ENCODE measurements around the gene IL1RAP. TPM values are rescaled to one million over a fixed set of nuclear protein-coding genes. Genes with fewer than 3 reads are reported as not detected.
"Not testable (repeated sequence)": the region's sequence is repeated elsewhere in the genome, so short reads cannot be mapped to it uniquely, and the experiment has no call there.

Gene IL1RAP, protein sequence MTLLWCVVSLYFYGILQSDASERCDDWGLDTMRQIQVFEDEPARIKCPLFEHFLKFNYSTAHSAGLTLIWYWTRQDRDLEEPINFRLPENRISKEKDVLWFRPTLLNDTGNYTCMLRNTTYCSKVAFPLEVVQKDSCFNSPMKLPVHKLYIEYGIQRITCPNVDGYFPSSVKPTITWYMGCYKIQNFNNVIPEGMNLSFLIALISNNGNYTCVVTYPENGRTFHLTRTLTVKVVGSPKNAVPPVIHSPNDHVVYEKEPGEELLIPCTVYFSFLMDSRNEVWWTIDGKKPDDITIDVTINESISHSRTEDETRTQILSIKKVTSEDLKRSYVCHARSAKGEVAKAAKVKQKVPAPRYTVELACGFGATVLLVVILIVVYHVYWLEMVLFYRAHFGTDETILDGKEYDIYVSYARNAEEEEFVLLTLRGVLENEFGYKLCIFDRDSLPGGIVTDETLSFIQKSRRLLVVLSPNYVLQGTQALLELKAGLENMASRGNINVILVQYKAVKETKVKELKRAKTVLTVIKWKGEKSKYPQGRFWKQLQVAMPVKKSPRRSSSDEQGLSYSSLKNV
- 8.1 and 12.5 TPM in 2 replicates for total RNA-seq

DNA sequence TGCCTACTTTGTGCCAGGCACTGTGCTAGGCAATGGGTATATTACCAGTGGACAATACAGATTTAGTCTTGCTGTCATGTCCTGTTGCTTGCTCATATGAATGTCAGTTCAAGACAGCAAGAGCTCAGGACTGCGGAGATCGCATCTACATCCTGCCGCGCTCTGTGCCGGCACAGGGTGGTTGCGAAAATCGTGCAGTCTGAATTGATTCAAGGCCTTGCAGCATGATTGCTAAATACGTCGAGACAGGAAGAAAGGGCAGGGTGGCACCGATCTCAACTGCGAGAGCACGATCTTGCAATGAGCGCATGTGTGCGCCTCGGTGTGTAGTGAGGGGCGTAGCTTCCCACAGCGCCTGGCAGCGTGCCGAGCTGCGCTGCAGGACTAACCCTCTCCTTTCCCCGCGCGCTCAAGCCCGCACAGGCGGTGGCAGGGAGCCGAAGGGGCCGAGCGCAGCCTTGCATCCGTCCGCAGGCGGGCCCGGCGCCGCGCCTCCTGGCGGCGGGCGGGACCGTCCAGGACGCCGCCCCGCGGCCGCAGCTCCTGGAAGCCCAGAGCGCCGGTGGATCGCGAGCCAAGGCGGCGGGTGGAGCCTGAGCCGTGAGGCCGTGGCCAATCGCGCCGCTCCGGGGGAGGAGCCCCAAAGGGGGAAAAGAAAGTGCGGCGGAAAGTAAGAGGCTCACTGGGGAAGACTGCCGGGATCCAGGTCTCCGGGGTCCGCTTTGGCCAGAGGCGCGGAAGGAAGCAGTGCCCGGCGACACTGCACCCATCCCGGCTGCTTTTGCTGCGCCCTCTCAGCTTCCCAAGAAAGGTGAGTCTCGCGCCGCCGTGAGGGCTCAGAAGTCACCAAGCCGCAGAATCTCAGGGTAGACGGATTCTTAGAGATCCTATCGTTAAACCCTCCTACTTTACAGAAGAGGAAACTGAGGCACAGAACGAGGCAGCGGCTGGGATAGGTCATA is at the start of gene IL1RAP:
TSS of gene IL1RAP (plus strand) at position 677 of the 962 bp plus-strand sequence. CDS start 50,205 bp downstream, outside the sequence.
- peak; percentile 22 for DNase-seq (ENCODE audit: extremely low read depth, low read depth, low spot score)

GRCh38 chr3:190467922-190468321 is 46.0 kb upstream of the IL1RAP start:
- DNase-seq (ENCODE audit: extremely low read depth, low read depth, low spot score): no peak

DNA sequence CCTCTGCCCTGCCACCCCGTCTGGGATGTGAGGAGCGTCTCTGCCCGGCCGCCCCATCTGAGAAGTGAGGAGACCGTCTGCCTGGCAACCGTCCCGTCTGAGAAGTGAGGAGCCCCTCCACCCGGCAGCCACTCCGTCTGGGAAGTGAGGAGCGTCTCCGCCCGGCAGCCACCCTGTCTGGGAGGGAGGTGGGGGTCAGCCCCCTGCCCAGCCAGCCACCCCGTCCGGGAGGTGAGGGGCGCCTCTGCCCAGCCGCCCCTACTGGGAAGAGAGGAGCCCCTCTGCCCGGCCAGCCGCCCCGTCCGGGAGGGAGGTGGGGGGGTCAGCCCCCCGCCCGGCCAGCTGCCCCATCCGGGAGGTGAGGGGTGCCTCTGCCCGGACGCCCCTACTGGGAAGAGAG is 40.6 kb upstream of the IL1RAP start:
- DNase-seq (ENCODE audit: extremely low read depth, low read depth, low spot score): not testable (repeated sequence)

DNA sequence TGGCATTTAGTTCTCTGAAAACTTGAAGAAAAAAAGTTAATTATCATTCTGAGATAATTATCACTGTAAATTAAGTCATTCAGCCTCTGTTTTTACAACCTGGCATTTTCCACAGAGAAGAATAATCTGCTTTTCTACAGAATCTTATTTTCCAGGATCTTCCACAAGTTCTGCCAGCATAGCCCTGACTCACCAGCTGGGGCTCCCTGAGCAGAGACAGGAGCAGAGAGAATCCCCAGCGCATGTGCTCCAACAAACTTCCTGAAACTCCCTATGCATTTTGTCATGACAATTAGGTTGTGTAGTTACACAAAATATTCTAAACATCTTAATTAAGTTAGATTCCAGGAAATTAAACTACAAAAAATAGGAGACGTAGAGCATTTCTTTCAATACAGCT is 32.1 kb upstream of the IL1RAP start:
- no peak for DNase-seq (ENCODE audit: extremely low read depth, low read depth, low spot score)

- peak; percentile 51 for DNase-seq (ENCODE audit: extremely low read depth, low read depth, low spot score)
These were observed 27.9 kb upstream of the IL1RAP start for GRCh38 chr3:190485830-190486532.

GRCh38 chr3:190486533-190486864 is 27.4 kb upstream of the IL1RAP start:
- DNase-seq (ENCODE audit: extremely low read depth, low read depth, low spot score): no peak

DNA sequence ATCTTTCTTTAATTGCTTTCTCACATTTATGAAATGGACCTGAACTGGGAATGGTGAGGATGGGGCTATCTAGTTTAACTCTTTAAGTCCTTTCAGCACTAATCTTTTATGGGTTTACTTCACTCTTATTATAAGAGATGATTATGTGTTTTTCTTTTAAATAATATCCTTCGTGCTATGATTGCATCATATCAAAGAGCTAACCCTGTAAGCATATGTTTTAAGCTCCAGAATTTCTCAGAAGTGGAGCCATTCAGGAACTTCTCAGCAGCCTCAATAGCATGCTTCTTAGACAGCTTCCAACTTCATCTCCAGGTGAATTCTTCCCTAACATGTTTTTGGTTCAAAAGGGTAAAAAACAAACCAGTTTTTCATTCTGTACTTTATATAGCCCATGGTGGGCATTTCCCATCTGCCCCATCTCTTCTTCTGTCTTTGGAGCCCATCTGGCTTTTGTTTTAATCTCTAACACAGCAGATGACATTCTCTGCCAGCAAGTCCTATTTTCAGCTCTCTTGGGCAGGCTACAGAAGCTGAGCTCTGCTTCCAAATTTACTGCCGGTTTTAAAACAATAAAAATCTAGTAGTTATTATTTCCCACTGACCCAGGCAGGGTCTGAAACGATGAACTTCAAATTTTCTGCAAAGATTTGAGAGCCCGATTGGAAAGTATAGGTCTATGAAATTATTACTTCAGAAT is 26.8 kb upstream of the IL1RAP start:
- DNase-seq (ENCODE audit: extremely low read depth, low read depth, low spot score): no peak

- no peak for DNase-seq (ENCODE audit: extremely low read depth, low read depth, low spot score)
These were observed 22.3 kb upstream of the IL1RAP start for GRCh38 chr3:190491533-190492054.

DNA sequence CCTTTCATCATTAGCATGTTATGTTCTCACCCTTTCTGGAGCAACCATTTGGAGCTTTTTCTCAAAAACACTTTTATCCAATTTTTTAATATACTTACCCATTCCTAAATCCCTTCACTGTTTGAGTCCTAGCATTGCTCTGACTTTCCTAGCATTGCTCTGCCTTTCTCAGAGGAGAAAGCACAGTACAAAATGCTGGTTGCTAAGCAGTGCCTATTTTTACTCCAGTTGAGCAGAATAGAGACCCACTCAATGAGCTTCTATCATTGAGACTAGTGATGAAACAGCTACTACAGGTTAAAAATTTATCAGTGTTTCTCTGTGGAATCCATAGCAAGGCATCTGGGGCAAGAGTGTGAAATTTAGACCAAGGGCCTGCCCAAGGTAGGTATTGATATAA is 21.8 kb upstream of the IL1RAP start:
- no peak for DNase-seq (ENCODE audit: extremely low read depth, low read depth, low spot score)

GRCh38 chr3:190492966-190493365 is 20.9 kb upstream of the IL1RAP start:
- no peak for DNase-seq (ENCODE audit: extremely low read depth, low read depth, low spot score)

GRCh38 chr3:190494907-190495306 is 19.0 kb upstream of the IL1RAP start:
- no peak for DNase-seq (ENCODE audit: extremely low read depth, low read depth, low spot score)

- DNase-seq (ENCODE audit: extremely low read depth, low read depth, low spot score): no peak
These were observed 18.5 kb upstream of the IL1RAP start for GRCh38 chr3:190495354-190495753.

- no peak for DNase-seq (ENCODE audit: extremely low read depth, low read depth, low spot score)
These were observed 18.1 kb upstream of the IL1RAP start for GRCh38 chr3:190495796-190496195.

- DNase-seq (ENCODE audit: extremely low read depth, low read depth, low spot score): no peak
These were observed 17.0 kb upstream of the IL1RAP start for GRCh38 chr3:190496859-190497258.

GRCh38 chr3:190497811-190498210 is 16.1 kb upstream of the IL1RAP start:
- DNase-seq (ENCODE audit: extremely low read depth, low read depth, low spot score): no peak

DNA sequence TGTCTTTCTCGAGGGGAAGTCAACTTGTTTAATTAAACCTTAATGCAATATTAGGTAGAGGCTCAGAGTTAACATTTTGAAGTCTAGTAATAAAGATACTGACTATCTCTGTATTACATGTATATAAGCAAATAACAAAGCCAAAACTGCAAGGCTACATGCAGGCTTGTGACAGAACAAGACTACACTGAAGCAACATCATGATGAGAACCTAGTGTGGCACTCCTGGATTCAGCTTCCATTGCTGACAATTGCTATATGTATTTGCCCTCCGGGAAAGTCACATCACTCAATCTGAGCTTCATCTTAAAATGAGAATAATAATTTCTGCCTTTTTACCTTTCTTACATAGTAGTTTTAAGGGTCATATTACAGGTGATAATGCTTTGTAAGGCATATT is 15.6 kb upstream of the IL1RAP start:
- no peak for DNase-seq (ENCODE audit: extremely low read depth, low read depth, low spot score)

DNA sequence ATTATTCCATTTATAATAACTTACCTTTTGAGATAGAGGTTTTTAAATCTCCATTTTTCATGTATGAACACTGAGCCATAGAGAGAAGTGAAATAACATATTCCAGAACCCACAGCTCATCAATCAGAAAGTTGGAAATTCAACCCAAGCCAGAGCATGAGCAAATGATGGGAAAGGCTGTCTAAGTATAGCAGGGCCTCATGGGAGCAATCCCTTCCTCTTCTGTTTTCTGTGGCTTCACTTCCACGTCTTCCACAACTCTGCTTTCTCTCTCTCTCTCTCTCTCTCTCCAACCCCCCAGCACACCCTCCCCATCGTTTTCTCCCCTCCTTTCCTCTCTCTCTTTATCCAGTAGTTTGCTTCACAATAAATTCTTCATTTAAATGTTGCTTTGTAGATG is 14.8 kb upstream of the IL1RAP start:
- DNase-seq (ENCODE audit: extremely low read depth, low read depth, low spot score): no peak

GRCh38 chr3:190502946-190503345 is 10.9 kb upstream of the IL1RAP start:
- DNase-seq (ENCODE audit: extremely low read depth, low read depth, low spot score): no peak

DNA sequence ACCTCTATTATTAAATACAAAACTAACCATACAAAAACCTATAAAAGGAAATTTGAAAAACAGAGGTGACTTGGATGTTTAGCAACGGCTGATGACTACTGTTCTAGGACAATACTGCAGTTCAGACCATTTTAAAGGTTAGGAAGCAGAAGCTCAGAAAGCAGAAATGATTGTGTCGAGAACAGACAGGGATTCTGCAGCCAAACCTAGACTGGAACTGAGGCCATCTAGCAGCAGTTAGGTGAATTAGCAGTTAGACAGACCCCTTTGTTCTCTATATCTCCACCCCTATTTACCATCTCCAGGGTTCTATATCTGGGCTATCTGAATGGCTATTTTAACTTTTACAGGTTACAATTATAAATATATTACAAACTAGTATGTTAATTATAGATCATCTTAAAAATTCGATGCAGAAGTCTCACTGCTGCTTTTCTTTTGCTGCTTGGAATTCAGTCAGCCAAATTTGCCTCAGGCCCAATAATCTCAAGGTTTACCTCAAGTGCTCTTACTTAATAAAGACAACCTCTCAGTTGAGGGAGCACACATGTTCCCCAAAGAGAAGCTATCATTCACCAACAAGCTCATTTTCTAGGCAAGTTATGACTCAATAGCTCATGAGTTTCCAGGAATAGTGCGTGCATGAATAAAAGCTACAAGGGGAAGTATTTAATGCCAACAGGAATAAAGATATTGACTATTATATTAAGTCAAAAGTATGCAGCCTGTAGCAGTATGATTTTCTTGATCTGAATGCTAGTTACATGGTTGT is 9.3 kb upstream of the IL1RAP start:
- DNase-seq (ENCODE audit: extremely low read depth, low read depth, low spot score): no peak

Measured in glomerular endothelial cell (primary cell).